GM18858 (cell line): ENCODE results near the gene NRXN3.
"Not testable (repeated sequence)": the region's sequence is repeated elsewhere in the genome, so short reads cannot be mapped to it uniquely, and the experiment has no call there.

Experiments used
- ATAC-seq: cut with Tn5 transposase; IDR thresholded peaks from one replicate; pipeline ENCODE4 v1.9.1; 2021; ENCODE audit not compliant: unreplicated experiment

The NRXN3 gene

DNA sequence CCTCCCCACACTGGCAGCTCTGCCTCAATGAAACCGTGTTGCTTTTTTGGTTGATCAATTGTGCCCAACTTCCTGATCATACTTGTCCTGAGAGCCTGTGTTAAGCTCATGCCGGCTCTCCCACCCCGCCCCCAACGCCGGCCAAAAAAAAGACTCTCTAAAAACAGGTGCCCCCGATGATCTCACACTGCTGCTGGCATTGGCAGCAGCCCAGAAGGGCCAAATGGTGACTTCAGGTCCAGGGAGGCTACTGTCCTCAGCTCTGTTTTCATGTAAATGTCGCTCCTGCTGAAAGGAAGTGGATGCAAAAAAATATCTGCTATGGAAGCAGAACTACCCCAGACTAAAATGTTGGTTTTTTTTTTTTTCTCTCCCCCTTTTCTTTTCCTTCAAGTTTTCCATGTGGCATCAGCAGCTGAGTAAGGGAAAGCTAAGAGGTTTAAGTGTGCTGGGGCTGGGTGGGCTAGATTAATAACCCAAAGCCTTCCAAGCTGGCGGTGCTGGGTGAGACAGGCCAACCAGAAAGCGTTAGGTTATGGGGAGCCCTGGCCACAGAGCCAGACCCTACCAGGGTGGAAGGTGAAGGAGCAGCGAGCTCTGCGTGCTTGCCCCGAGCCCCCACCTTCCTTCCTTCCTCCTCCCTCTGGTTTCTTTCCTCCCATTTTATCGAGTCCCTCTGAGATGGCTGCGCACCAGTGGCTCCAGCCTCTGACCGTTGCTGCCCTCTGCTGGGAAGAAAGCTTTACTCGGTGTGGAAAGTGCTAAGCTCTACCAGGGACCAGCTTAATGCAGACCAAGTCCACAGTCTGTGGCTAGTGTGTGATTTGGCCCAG is 396.1 kb downstream of the NRXN3 start:
- peak; percentile 90 for ATAC-seq

GRCh38 chr14:78566859-78567172 is 396.6 kb downstream of the NRXN3 start:
- ATAC-seq, result no peak

- no peak for ATAC-seq
Observed at GRCh38 chr14:78567343-78567742, 397.2 kb downstream of the NRXN3 start.

- not testable (repeated sequence) for ATAC-seq
Observed at GRCh38 chr14:78573736-78574135, 403.6 kb downstream of the NRXN3 start.

- ATAC-seq, result no peak
Observed at GRCh38 chr14:78576437-78577166, 406.4 kb downstream of the NRXN3 start.

- ATAC-seq, result no peak
Observed at GRCh38 chr14:78581229-78581628, 411.1 kb downstream of the NRXN3 start.

GRCh38 chr14:78586681-78587080 is 416.5 kb downstream of the NRXN3 start:
- ATAC-seq, result no peak

- ATAC-seq, result no peak
Observed at GRCh38 chr14:78588906-78589305, 418.7 kb downstream of the NRXN3 start.

DNA sequence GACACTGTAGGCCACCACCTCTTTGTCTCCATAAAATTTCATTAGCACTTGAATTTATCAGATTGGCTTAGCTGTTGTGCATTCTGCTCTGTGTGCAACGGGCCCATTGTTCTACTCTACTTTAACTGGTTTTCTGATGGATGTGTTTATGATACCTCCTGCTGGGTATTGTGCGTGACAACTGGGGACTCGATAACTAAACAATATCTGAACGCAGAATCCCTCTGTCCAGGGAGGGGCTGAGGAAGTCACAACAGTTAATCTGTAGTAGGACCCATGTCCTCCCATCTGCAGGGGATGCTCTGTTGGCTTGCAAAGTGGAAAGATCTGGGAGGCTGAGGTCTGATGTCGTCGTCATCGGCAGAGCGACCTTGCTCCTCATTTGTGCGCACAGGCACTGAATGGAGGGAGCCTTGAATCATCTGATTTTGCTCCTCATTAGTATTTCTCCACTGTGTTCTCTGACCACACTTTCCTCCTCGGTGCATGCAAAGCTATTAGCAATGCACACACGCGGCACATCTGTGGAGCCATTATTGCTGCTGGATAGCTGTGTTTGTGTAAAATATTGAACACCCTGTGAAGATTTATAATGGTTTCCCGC is 422.5 kb downstream of the NRXN3 start:
- no peak for ATAC-seq

- ATAC-seq, result no peak
Observed at GRCh38 chr14:78593949-78594348, 423.8 kb downstream of the NRXN3 start.

- no peak for ATAC-seq
Observed at GRCh38 chr14:78595797-78596196, 425.6 kb downstream of the NRXN3 start.

- ATAC-seq, result peak; percentile 93
Observed at GRCh38 chr14:78598046-78598920, 428.1 kb downstream of the NRXN3 start.

- no peak for ATAC-seq
Observed at GRCh38 chr14:78605025-78605762, 435.0 kb downstream of the NRXN3 start.

- no peak for ATAC-seq
Observed at GRCh38 chr14:78605897-78606500, 435.8 kb downstream of the NRXN3 start.

DNA sequence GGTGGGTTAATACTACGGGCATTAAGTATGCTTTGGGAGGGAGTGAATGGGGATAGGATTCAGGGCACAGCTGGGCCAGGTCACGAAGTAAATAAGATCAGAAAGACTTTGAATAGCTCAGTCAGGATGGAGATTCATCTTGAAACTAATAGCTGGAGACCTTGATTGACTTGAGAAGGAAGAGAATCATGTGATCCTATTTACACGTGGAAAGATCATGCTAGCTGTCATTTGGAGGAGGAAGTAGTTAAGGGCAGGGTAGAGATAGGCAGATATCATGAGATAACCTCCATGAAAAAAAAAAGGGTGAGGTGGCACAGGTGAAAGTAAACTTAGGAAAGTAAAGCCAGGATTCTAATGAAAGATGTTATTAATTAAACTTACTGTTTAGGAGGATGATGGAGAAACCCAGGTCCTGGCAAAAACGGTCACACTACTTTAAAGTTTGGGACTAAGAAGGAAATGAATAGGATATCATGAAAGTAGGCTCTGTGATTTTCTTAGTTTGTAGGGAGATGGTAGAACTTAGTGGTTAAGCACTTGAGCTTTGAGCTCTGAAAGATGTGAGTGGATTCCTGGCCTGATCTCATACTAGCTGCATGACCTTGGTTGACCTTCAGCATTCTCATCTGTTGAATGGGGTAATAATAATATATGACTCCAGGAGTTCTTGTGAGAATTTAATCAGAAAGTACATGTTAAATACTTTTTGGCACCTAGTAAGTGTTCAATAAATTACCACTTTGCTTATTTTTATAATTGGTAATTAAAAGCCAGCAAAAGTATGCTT is 439.0 kb downstream of the NRXN3 start:
- ATAC-seq, result no peak

DNA sequence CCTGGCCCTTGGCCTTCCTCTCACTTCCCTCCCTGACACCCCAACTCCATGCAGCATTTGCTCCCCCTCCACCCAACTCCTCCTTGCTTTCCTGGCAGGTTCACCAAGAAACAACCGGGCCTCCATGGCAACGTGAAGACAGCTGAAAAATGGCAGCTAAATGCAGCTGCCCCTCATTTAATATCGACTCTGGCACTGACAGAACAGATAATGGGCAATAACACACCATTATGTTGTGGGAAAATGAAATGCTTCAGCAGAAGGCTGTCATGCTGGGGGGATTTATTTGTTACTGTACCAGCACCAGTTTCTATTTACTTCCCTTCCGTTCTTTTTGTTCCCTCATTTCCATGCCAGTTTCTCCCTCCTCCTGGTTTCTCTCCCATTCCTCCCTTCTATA is 440.8 kb downstream of the NRXN3 start:
- no peak for ATAC-seq

DNA sequence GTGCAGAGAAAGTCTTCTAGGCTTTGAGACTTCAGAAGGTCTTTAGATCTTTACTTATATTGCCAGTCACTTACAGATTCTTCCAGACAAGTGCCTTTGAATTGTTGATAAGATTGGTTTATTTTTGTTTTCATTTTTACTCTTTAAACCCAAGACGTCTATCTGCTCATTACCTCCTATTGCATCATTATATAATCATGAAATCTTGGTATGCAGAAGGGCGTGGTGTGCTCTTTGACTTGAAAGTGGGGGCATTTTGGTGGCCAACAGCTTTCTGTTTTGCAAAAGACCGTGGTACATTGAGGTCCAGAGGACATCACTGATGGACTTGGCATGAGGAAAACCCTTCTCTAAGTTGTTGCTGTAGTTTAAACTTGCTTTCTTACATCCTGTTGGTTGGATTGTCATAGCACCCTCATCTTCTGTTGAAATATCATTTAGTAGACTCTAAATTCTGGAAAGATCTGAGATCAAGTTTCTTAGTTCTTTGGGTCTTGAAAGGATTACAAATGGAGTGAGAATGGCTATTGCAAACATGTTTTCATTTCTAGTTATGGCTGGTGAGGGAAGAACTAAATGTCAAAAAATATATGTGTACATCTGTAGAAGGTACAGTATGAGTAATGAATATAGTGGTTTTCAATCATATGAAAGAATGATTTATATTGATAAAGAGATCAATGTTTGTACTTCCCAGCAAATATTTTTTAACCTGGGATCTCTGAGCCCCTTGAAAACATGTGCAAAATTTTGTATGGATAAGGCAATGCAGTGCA is 441.8 kb downstream of the NRXN3 start:
- no peak for ATAC-seq

DNA sequence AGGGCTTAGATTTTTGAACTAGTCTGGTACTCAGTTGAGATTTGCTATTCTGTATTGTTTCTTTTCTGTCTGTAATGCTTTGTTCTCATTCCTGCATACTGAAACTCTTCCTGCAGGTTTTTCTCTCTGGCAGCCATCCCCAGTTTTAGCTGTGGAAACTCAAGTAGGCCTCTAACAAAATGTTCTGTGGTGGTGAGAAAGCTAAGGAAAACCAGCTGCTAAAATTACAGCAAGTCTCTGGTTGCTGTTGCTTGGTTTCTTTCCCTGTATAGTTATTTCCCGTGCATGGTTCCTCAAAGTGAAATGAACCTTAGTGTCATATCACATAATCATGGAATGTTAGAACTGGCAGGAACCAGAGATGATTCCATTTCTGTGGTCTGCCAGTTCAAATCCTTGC is 442.5 kb downstream of the NRXN3 start:
- ATAC-seq, result no peak
